HG03097 (cell line): ENCODE data around the gene CBY1.

Source experiments
- ATAC-seq: cut with Tn5 transposase; IDR thresholded peaks from one replicate; pipeline ENCODE4 v1.9.1; 2021; ENCODE audit not compliant: unreplicated experiment, low FRiP score

Gene CBY1

GRCh38 chr22:38719196-38719595, 62.8 kb downstream of the CBY1 start:
- no peak for ATAC-seq

GRCh38 chr22:38720350-38720749, 63.9 kb downstream of the CBY1 start:
- no peak for ATAC-seq

- no peak for ATAC-seq
Measured at GRCh38 chr22:38721551-38721950, 65.1 kb downstream of the CBY1 start.
